Ishikawa (cell line): ENCODE measurements around the gene MOAP1.

Experiments
- CEBPB ChIP-seq: IDR thresholded peaks from 2 replicates; pipeline ENCODE4 v1.6.1; 2012
- CREB1 ChIP-seq: IDR thresholded peaks from 2 replicates; pipeline ENCODE4 v1.6.1; 2012; ENCODE audit warnings: low read depth
- EGR1 ChIP-seq: IDR thresholded peaks from 2 replicates; pipeline ENCODE4 v1.6.1; 2012
- EP300 ChIP-seq: IDR thresholded peaks from 2 replicates; pipeline ENCODE4 v1.6.1; 2012; ENCODE audit warnings: borderline replicate concordance
- FOXM1 ChIP-seq: IDR thresholded peaks from 2 replicates; pipeline ENCODE4 v1.6.1; 2012; ENCODE audit warnings: low read depth, borderline replicate concordance
- MAX ChIP-seq: IDR thresholded peaks from 2 replicates; pipeline ENCODE4 v1.6.1; 2012
- NFIC ChIP-seq: IDR thresholded peaks from 2 replicates; pipeline ENCODE4 v1.6.1; 2012
- RAD21 ChIP-seq: IDR thresholded peaks from 2 replicates; pipeline ENCODE4 v1.6.1; 2012; ENCODE audit warnings: low read depth
- REST ChIP-seq: IDR thresholded peaks from 2 replicates; pipeline ENCODE4 v1.6.1; 2012; ENCODE audit warnings: low read depth, mild to moderate bottlenecking
- TAF1 ChIP-seq: IDR thresholded peaks from 2 replicates; pipeline ENCODE4 v1.6.1; 2012; ENCODE audit warnings: low read depth, mild to moderate bottlenecking
- TCF12 ChIP-seq: IDR thresholded peaks from 2 replicates; pipeline ENCODE4 v1.6.1; 2012; ENCODE audit warnings: low read depth
- TEAD4 ChIP-seq: IDR thresholded peaks from 2 replicates; pipeline ENCODE4 v1.6.1; 2012
- USF1 ChIP-seq: IDR thresholded peaks from 2 replicates; pipeline ENCODE4 v1.6.1; 2012
- YY1 ChIP-seq: IDR thresholded peaks from 2 replicates; pipeline ENCODE4 v1.6.1; 2012; ENCODE audit warnings: low read depth
- ZBTB7A ChIP-seq: IDR thresholded peaks from 2 replicates; pipeline ENCODE4 v1.6.1; 2012; ENCODE audit warnings: low read depth

The MOAP1 gene

GRCh38 chr14:93160353-93160801 is 24.3 kb downstream of the MOAP1 start:
- TF ChIP-seq FOXM1: no peak
- TF ChIP-seq TCF12: no peak
- no peak for TF ChIP-seq EP300
- no peak for TF ChIP-seq YY1
- peak; percentile 57 for TF ChIP-seq RAD21
- no peak for TF ChIP-seq TAF1
- no peak for TF ChIP-seq REST
- TF ChIP-seq CREB1: no peak
- no peak for TF ChIP-seq EGR1

- TF ChIP-seq RAD21 (no peak), EP300 (no peak), CEBPB (no peak), FOXM1 (no peak), TCF12 (no peak)
Observed at GRCh38 chr14:93156693-93157369, 27.9 kb downstream of the MOAP1 start.

- no peak for TF ChIP-seq MAX
- no peak for TF ChIP-seq CEBPB
- no peak for TF ChIP-seq EP300
- TF ChIP-seq CREB1: no peak
- no peak for TF ChIP-seq TEAD4
- TF ChIP-seq USF1: no peak
- TF ChIP-seq YY1: no peak
- TF ChIP-seq FOXM1: no peak
- TF ChIP-seq RAD21: no peak
- TF ChIP-seq NFIC: no peak
- TF ChIP-seq TCF12: no peak
- TF ChIP-seq EGR1: no peak
- no peak for TF ChIP-seq TAF1
- no peak for TF ChIP-seq REST
- TF ChIP-seq ZBTB7A: no peak
Observed at GRCh38 chr14:93155667-93156066, 29.0 kb downstream of the MOAP1 start.

GRCh38 chr14:93153121-93153520 is 31.6 kb downstream of the MOAP1 start:
- no peak for TF ChIP-seq CEBPB
- no peak for TF ChIP-seq YY1
- TF ChIP-seq ZBTB7A: no peak
- TF ChIP-seq NFIC: no peak
- TF ChIP-seq RAD21: no peak
- TF ChIP-seq CREB1: no peak
- no peak for TF ChIP-seq EP300
- TF ChIP-seq EGR1: no peak
- TF ChIP-seq REST: no peak
- no peak for TF ChIP-seq TCF12
- TF ChIP-seq FOXM1: no peak

- no peak for TF ChIP-seq FOXM1
- TF ChIP-seq CREB1: no peak
- no peak for TF ChIP-seq MAX
- TF ChIP-seq YY1: no peak
- no peak for TF ChIP-seq CEBPB
- no peak for TF ChIP-seq TAF1
- TF ChIP-seq TEAD4: no peak
- no peak for TF ChIP-seq EGR1
- TF ChIP-seq RAD21: no peak
- TF ChIP-seq NFIC: no peak
- no peak for TF ChIP-seq EP300
- no peak for TF ChIP-seq USF1
- TF ChIP-seq TCF12: no peak
- TF ChIP-seq REST: no peak
- no peak for TF ChIP-seq ZBTB7A
Observed at GRCh38 chr14:93150227-93151208, 34.2 kb downstream of the MOAP1 start.
